B cell (primary cell): ENCODE data around the gene CCDC74B.
"Not testable (repeated sequence)": the region's sequence is repeated elsewhere in the genome, so short reads cannot be mapped to it uniquely, and the experiment has no call there.

ENCODE experiments used
- EZH2 ChIP-seq: IDR thresholded peaks from 2 replicates; pipeline ENCODE4 v1.6.1; 2012; ENCODE audit warnings: borderline replicate concordance, low read depth, mild to moderate bottlenecking, moderate library complexity, low read length; ENCODE audit not compliant: insufficient read depth, poor library complexity, severe bottlenecking
- TF ChIP-seq, protein P1 (sequence below): fragments of 200-600 bp; IDR thresholded peaks from one replicate; pipeline ENCODE4 v1.8.0; 2022; ENCODE audit warnings: antibody characterized with exemption, mild to moderate bottlenecking

- TF ChIP-seq EZH2, result not testable (repeated sequence)
- TF ChIP-seq, protein P1, sequence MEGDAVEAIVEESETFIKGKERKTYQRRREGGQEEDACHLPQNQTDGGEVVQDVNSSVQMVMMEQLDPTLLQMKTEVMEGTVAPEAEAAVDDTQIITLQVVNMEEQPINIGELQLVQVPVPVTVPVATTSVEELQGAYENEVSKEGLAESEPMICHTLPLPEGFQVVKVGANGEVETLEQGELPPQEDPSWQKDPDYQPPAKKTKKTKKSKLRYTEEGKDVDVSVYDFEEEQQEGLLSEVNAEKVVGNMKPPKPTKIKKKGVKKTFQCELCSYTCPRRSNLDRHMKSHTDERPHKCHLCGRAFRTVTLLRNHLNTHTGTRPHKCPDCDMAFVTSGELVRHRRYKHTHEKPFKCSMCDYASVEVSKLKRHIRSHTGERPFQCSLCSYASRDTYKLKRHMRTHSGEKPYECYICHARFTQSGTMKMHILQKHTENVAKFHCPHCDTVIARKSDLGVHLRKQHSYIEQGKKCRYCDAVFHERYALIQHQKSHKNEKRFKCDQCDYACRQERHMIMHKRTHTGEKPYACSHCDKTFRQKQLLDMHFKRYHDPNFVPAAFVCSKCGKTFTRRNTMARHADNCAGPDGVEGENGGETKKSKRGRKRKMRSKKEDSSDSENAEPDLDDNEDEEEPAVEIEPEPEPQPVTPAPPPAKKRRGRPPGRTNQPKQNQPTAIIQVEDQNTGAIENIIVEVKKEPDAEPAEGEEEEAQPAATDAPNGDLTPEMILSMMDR, result not testable (repeated sequence)
Observed at GRCh38 chr2:130141645-130142370, 3.1 kb downstream of the CCDC74B start.
